ENCODE measurements around the gene BUB3.

GRCh38 chr10:123134343-123134914 lies 19.8 kb upstream of the BUB3 start:
- TF ChIP-seq CTCF (IDR thresholded peaks at IDR 0.05; ENCODE audit: low read length) (no peak), EZH2 (IDR thresholded peaks at IDR 0.05; ENCODE audit: borderline replicate concordance, low read length) (no peak)
